Fibroblast of skin of left biceps (primary cell): ENCODE results near the gene NINJ2.

Source experiments
- DNase-seq, 2 experiments: peaks; one replicate each; pipeline ENCODE4 v3.0.0-alpha.2; 2013; ENCODE audit warnings: low read depth in 2 of 2

Gene NINJ2

GRCh38 chr12:569803-570434 is 93.3 kb downstream of the NINJ2 start:
- peak; percentile 47 to 59 for DNase-seq

GRCh38 chr12:569091-569676 is 94.1 kb downstream of the NINJ2 start:
- no peak for DNase-seq

- no peak for DNase-seq
Measured at GRCh38 chr12:568486-568885, 94.8 kb downstream of the NINJ2 start.

- no peak for DNase-seq
Measured at GRCh38 chr12:565589-566105, 97.6 kb downstream of the NINJ2 start.

- DNase-seq: no peak
Measured at GRCh38 chr12:565161-565560, 98.1 kb downstream of the NINJ2 start.

- DNase-seq: no peak
Measured at GRCh38 chr12:563787-564298, 99.4 kb downstream of the NINJ2 start.

GRCh38 chr12:563250-563781 is 99.9 kb downstream of the NINJ2 start:
- no peak for DNase-seq

GRCh38 chr12:562634-563033 is 100.6 kb downstream of the NINJ2 start:
- no peak for DNase-seq

- no peak for DNase-seq
Measured at GRCh38 chr12:561908-562593, 101.2 kb downstream of the NINJ2 start.

- DNase-seq: no peak
Measured at GRCh38 chr12:561391-561705, 101.9 kb downstream of the NINJ2 start.

GRCh38 chr12:560691-561390 is 102.4 kb downstream of the NINJ2 start:
- DNase-seq: no peak

- no peak for DNase-seq
Measured at GRCh38 chr12:559906-560455, 103.3 kb downstream of the NINJ2 start.

GRCh38 chr12:559208-559905 is 103.9 kb downstream of the NINJ2 start:
- DNase-seq: no peak

GRCh38 chr12:558580-558979 is 104.7 kb downstream of the NINJ2 start:
- DNase-seq: no peak

GRCh38 chr12:556498-556897 is 106.7 kb downstream of the NINJ2 start:
- DNase-seq: no peak

- no peak for DNase-seq
Measured at GRCh38 chr12:554001-554285, 109.3 kb downstream of the NINJ2 start.

- DNase-seq: no peak
Measured at GRCh38 chr12:553216-554000, 109.8 kb downstream of the NINJ2 start.

- no peak for DNase-seq
Measured at GRCh38 chr12:552466-552865, 110.8 kb downstream of the NINJ2 start.

- no peak for DNase-seq
Measured at GRCh38 chr12:550473-551260, 112.6 kb downstream of the NINJ2 start.
